GM12878 (cell line): ENCODE results near the gene YKT6.

Experiments used
- EZH2 ChIP-seq: IDR thresholded peaks from 2 replicates; pipeline ENCODE4 v1.6.1; 2012; ENCODE audit warnings: low read depth, mild to moderate bottlenecking, control low read depth, inconsistent platforms, low read length, borderline replicate concordance; ENCODE audit not compliant: control insufficient read depth
- GABPA ChIP-seq: IDR thresholded peaks from 2 replicates; pipeline ENCODE4 v1.6.1; 2014; ENCODE audit warnings: antibody characterized with exemption, low read depth, mild to moderate bottlenecking, inconsistent platforms
- IKZF2 ChIP-seq, 2 experiments: fragments of 450-650 bp; IDR thresholded peaks; 2 replicates each; pipeline ENCODE4 v1.6.1; 2017; ENCODE audit warnings: mild to moderate bottlenecking in 2 of 2, moderate library complexity in 2 of 2
- MTA3 ChIP-seq: IDR thresholded peaks from 2 replicates; pipeline ENCODE4 v1.6.1; 2012; ENCODE audit warnings: low read length, inconsistent platforms, borderline replicate concordance
- SP1 ChIP-seq: IDR thresholded peaks from one replicate; pipeline ENCODE4 v1.6.1; 2011; ENCODE audit warnings: low read depth, low read length
- SREBF2 ChIP-seq: IDR thresholded peaks from 2 replicates; pipeline ENCODE4 v1.6.1; 2012; ENCODE audit warnings: mild to moderate bottlenecking, low read length
- TAF1 ChIP-seq: IDR thresholded peaks from 2 replicates; pipeline ENCODE4 v1.6.1; 2011; ENCODE audit warnings: mild to moderate bottlenecking, low read depth, low read length, borderline replicate concordance
- TCF12 ChIP-seq: IDR thresholded peaks from 2 replicates; pipeline ENCODE4 v1.6.1; 2011; ENCODE audit warnings: low read depth, mild to moderate bottlenecking, low read length
- TF ChIP-seq, protein P1 (sequence below), 3 experiments: IDR thresholded peaks in 2 of 3; conservative IDR thresholded peaks in 1 of 3; 2 replicates each; pipeline ENCODE4 v1.5.1; 2011; ENCODE audit warnings: low read depth in 3 of 3, low read length in 3 of 3, mild to moderate bottlenecking in 3 of 3, control low read depth in 2 of 3, moderate library complexity in 2 of 3, inconsistent platforms in 1 of 3, mixed read lengths in 1 of 3; ENCODE audit not compliant: control insufficient read depth in 2 of 3, insufficient read depth in 1 of 3; ENCODE audit errors: extremely low read depth in 1 of 3
- TF ChIP-seq, protein P2 (sequence below): IDR thresholded peaks from 2 replicates; pipeline ENCODE4 v1.6.1; 2012; ENCODE audit warnings: improper control_type of control experiment, low read depth, low read length; ENCODE audit not compliant: insufficient replicate concordance
- TF ChIP-seq, protein P3 (sequence below): fragments of 450-650 bp; IDR thresholded peaks from 2 replicates; pipeline ENCODE4 v1.6.1; 2017; ENCODE audit warnings: mild to moderate bottlenecking, low read depth, inconsistent platforms; ENCODE audit not compliant: poor library complexity, severe bottlenecking

DNA sequence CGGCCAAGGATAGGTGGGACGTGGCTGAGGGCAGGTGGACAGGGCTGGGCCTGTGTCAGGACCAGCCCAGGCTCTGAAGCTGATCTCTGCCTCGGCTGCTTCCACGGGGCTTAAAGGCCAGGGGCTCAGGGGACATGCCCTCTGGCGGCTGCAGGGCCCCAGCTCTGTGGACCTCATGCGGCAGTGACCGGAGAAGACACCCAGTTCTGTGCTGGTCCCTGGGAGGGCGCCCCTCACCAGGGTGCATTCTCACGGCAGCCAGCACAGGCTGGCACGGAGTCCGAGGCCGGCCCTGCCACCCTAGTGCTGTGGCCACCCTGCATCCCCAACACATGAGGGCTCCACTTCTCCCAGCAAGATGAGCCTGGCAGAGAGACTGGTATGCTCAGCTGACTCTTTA lies 30.3 kb downstream of the YKT6 start:
- TF ChIP-seq, protein P1, sequence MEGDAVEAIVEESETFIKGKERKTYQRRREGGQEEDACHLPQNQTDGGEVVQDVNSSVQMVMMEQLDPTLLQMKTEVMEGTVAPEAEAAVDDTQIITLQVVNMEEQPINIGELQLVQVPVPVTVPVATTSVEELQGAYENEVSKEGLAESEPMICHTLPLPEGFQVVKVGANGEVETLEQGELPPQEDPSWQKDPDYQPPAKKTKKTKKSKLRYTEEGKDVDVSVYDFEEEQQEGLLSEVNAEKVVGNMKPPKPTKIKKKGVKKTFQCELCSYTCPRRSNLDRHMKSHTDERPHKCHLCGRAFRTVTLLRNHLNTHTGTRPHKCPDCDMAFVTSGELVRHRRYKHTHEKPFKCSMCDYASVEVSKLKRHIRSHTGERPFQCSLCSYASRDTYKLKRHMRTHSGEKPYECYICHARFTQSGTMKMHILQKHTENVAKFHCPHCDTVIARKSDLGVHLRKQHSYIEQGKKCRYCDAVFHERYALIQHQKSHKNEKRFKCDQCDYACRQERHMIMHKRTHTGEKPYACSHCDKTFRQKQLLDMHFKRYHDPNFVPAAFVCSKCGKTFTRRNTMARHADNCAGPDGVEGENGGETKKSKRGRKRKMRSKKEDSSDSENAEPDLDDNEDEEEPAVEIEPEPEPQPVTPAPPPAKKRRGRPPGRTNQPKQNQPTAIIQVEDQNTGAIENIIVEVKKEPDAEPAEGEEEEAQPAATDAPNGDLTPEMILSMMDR (IDR thresholded peaks at IDR 0.05 in 2 of 3, conservative IDR thresholded peaks at IDR 0.05 in 1 of 3; ENCODE audit: control insufficient read depth in 2 of 3, extremely low read depth in 1 of 3, insufficient read depth in 1 of 3, low read depth in 3 of 3, low read length in 3 of 3) = no peak
- TF ChIP-seq SP1 (no peak), MTA3 (no peak), SREBF2 (no peak), IKZF2 (IDR thresholded peaks at IDR 0.05) (no peak), TCF12 (no peak), TAF1 (no peak), EZH2 (no peak), GABPA (no peak)
- TF ChIP-seq, protein P2, sequence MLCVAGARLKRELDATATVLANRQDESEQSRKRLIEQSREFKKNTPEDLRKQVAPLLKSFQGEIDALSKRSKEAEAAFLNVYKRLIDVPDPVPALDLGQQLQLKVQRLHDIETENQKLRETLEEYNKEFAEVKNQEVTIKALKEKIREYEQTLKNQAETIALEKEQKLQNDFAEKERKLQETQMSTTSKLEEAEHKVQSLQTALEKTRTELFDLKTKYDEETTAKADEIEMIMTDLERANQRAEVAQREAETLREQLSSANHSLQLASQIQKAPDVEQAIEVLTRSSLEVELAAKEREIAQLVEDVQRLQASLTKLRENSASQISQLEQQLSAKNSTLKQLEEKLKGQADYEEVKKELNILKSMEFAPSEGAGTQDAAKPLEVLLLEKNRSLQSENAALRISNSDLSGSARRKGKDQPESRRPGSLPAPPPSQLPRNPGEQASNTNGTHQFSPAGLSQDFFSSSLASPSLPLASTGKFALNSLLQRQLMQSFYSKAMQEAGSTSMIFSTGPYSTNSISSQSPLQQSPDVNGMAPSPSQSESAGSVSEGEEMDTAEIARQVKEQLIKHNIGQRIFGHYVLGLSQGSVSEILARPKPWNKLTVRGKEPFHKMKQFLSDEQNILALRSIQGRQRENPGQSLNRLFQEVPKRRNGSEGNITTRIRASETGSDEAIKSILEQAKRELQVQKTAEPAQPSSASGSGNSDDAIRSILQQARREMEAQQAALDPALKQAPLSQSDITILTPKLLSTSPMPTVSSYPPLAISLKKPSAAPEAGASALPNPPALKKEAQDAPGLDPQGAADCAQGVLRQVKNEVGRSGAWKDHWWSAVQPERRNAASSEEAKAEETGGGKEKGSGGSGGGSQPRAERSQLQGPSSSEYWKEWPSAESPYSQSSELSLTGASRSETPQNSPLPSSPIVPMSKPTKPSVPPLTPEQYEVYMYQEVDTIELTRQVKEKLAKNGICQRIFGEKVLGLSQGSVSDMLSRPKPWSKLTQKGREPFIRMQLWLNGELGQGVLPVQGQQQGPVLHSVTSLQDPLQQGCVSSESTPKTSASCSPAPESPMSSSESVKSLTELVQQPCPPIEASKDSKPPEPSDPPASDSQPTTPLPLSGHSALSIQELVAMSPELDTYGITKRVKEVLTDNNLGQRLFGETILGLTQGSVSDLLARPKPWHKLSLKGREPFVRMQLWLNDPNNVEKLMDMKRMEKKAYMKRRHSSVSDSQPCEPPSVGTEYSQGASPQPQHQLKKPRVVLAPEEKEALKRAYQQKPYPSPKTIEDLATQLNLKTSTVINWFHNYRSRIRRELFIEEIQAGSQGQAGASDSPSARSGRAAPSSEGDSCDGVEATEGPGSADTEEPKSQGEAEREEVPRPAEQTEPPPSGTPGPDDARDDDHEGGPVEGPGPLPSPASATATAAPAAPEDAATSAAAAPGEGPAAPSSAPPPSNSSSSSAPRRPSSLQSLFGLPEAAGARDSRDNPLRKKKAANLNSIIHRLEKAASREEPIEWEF = no peak
- TF ChIP-seq, protein P3, sequence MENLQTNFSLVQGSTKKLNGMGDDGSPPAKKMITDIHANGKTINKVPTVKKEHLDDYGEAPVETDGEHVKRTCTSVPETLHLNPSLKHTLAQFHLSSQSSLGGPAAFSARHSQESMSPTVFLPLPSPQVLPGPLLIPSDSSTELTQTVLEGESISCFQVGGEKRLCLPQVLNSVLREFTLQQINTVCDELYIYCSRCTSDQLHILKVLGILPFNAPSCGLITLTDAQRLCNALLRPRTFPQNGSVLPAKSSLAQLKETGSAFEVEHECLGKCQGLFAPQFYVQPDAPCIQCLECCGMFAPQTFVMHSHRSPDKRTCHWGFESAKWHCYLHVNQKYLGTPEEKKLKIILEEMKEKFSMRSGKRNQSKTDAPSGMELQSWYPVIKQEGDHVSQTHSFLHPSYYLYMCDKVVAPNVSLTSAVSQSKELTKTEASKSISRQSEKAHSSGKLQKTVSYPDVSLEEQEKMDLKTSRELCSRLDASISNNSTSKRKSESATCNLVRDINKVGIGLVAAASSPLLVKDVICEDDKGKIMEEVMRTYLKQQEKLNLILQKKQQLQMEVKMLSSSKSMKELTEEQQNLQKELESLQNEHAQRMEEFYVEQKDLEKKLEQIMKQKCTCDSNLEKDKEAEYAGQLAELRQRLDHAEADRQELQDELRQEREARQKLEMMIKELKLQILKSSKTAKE = no peak
